GM18873 (cell line): Measurements from ENCODE around the gene IDUA.

Experiments used
- ATAC-seq: cut with Tn5 transposase; IDR thresholded peaks from one replicate; pipeline ENCODE4 v1.9.1; 2021; ENCODE audit warnings: mild to moderate bottlenecking, moderate library complexity, moderate number of reproducible peaks; ENCODE audit not compliant: unreplicated experiment, low FRiP score

The IDUA gene

GRCh38 chr4:1027915-1028238 is 41.0 kb downstream of the IDUA start:
- no peak for ATAC-seq

GRCh38 chr4:1028574-1029220 is 41.9 kb downstream of the IDUA start:
- no peak for ATAC-seq

GRCh38 chr4:1029529-1029928 is 42.7 kb downstream of the IDUA start:
- no peak for ATAC-seq

GRCh38 chr4:1030031-1030430 is 43.2 kb downstream of the IDUA start:
- ATAC-seq = no peak

- no peak for ATAC-seq
Measured at GRCh38 chr4:1030559-1030958, 43.7 kb downstream of the IDUA start.

- no peak for ATAC-seq
Measured at GRCh38 chr4:1031346-1031745, 44.5 kb downstream of the IDUA start.

- no peak for ATAC-seq
Measured at GRCh38 chr4:1031956-1032795, 45.3 kb downstream of the IDUA start.

- ATAC-seq = no peak
Measured at GRCh38 chr4:1032861-1033260, 46.0 kb downstream of the IDUA start.

GRCh38 chr4:1033840-1034551 is 47.2 kb downstream of the IDUA start:
- no peak for ATAC-seq

GRCh38 chr4:1035510-1035909 is 48.7 kb downstream of the IDUA start:
- ATAC-seq = no peak

- ATAC-seq = no peak
Measured at GRCh38 chr4:1036095-1036494, 49.3 kb downstream of the IDUA start.

- ATAC-seq = no peak
Measured at GRCh38 chr4:1036976-1037810, 50.3 kb downstream of the IDUA start.

- ATAC-seq = no peak
Measured at GRCh38 chr4:1038948-1039492, 52.2 kb downstream of the IDUA start.

GRCh38 chr4:1039493-1040343 is 52.9 kb downstream of the IDUA start:
- ATAC-seq = no peak

GRCh38 chr4:1040344-1041146 is 53.7 kb downstream of the IDUA start:
- ATAC-seq = no peak

- no peak for ATAC-seq
Measured at GRCh38 chr4:1041147-1041935, 54.5 kb downstream of the IDUA start.

GRCh38 chr4:1041936-1042330 is 55.1 kb downstream of the IDUA start:
- no peak for ATAC-seq
